ENCODE data around the gene SPATS2. TPM values are rescaled to one million over a fixed set of nuclear protein-coding genes. Genes with fewer than 3 reads are reported as not detected.

SPATS2 gene
- total RNA-seq, 1 donor from 2014 or later: 12.3 TPM

Other genes with a start within 250 kb of the SPATS2 start
- 560 TPM for gene TUBA1B, start 236.1 kb upstream of the SPATS2 start, total RNA-seq (ENCODE audit: insufficient read depth, low replicate concordance)
- gene TUBA1A, start 178.4 kb upstream of the SPATS2 start, total RNA-seq (ENCODE audit: insufficient read depth, low replicate concordance): 562 TPM
- gene TUBA1C, start 102.4 kb upstream of the SPATS2 start, total RNA-seq (ENCODE audit: insufficient read depth, low replicate concordance): 64.3 TPM
- gene PRPH, start 72.3 kb upstream of the SPATS2 start, total RNA-seq (ENCODE audit: insufficient read depth, low replicate concordance): 0.72 TPM
- gene TROAP, start 44.2 kb upstream of the SPATS2 start, total RNA-seq (ENCODE audit: insufficient read depth, low replicate concordance): 6.3 TPM
- 1.4 TPM for gene C1QL4, start 30.3 kb upstream of the SPATS2 start, total RNA-seq (ENCODE audit: insufficient read depth, low replicate concordance)
- gene DNAJC22, start 20.6 kb upstream of the SPATS2 start, total RNA-seq (ENCODE audit: insufficient read depth, low replicate concordance): 5.1 TPM
- 0.24 TPM for gene KCNH3, start 171.6 kb downstream of the SPATS2 start, total RNA-seq (ENCODE audit: insufficient read depth, low replicate concordance)
- gene MCRS1, start 200.7 kb downstream of the SPATS2 start, total RNA-seq (ENCODE audit: insufficient read depth, low replicate concordance): 36.8 TPM
- not detected for gene FAM186B, start 238.2 kb downstream of the SPATS2 start, total RNA-seq (ENCODE audit: insufficient read depth, low replicate concordance)